HL-60 (cell line): ENCODE measurements around the gene ULBP2.
"Not testable (repeated sequence)": the region's sequence is repeated elsewhere in the genome, so short reads cannot be mapped to it uniquely, and the experiment has no call there.

Experiments used
- DNase-seq, 2 experiments: peaks; one replicate each; pipeline ENCODE4 v3.0.0-alpha.2; 2010 to 2020; ENCODE audit warnings: low read depth in 1 of 2, low spot score in 1 of 2
- H3K27ac ChIP-seq: fragments of 250-450 bp; sonication (Bioruptor Pico); replicated peaks from 2 replicates; pipeline ENCODE4 v1.5.1; 2020; ENCODE audit warnings: mild to moderate bottlenecking, moderate library complexity
- H3K27me3 ChIP-seq: fragments of 250-450 bp; sonication (Bioruptor Pico); 2 replicates; pipeline ENCODE4 v1.5.1; 2021; ENCODE audit warnings: mild to moderate bottlenecking, moderate library complexity; ENCODE audit not compliant: insufficient read depth, poor library complexity, severe bottlenecking
- H3K4me3 ChIP-seq: replicated peaks from 2 replicates; pipeline ENCODE4 v1.5.1; 2011; ENCODE audit warnings: mild to moderate bottlenecking, control low read depth, low read length; ENCODE audit not compliant: insufficient read depth
- GABPA ChIP-seq: IDR thresholded peaks from 2 replicates; pipeline ENCODE4 v1.6.1; 2012; ENCODE audit warnings: low read depth
- POLR2AphosphoS5 ChIP-seq: IDR thresholded peaks from 2 replicates; pipeline ENCODE4 v1.6.1; 2012; ENCODE audit warnings: low read depth
- SPI1 ChIP-seq: IDR thresholded peaks from 2 replicates; pipeline ENCODE4 v1.6.1; 2012; ENCODE audit warnings: low read depth, mild to moderate bottlenecking, borderline replicate concordance
- TF ChIP-seq, protein P1 (sequence below): IDR thresholded peaks from one replicate; pipeline ENCODE4 v1.5.1; 2011; ENCODE audit warnings: low read length, control low read depth, inconsistent platforms; ENCODE audit not compliant: insufficient read depth
- TF ChIP-seq, protein P2 (sequence below): IDR thresholded peaks from 2 replicates; pipeline ENCODE4 v1.6.1; 2012; ENCODE audit warnings: low read depth; ENCODE audit not compliant: insufficient replicate concordance

ULBP2 gene

DNA sequence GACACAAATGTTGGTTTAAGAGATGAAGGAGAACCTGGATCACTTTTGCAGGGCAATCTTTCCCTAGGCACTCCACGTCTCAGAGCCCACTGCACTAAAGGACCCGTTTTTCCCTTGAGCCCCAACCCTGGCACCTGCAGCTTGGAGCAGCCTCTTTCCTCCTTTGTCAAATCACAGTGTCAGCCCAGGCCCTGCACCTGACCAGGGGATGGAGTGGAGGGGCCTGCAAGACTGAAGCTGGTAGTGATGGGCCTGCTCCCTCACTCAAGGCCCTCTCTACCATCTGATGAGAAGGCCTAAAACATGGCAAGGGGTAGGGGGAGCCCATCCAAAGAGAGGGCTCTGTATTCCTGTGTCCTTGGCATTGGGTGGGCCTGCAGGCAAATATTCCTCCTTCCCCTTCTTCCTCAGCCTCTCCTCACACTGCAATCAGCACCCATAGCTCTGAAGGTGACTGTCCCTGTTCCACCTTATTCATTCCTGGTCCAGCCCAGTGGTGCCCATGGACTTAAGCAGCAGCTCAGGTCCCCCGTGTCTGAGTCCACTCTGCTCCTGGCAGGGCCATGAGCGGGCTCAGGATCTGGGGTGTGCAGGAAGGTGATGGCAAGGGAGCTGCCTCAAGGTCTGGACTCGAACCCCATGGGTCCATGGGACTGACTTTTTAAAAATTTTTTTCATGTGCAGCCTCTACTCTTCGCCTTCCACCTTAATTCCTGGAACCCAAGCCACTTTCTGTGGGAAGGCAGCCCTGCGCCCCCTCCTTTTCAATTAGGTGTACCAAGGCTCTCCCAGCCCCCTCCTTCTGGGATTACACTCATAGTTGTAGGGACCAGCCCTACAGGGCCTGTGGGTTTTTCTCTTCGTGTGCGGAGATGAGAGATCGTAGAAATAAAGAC lies 25.6 kb upstream of the ULBP2 start:
- TF ChIP-seq, protein P1, sequence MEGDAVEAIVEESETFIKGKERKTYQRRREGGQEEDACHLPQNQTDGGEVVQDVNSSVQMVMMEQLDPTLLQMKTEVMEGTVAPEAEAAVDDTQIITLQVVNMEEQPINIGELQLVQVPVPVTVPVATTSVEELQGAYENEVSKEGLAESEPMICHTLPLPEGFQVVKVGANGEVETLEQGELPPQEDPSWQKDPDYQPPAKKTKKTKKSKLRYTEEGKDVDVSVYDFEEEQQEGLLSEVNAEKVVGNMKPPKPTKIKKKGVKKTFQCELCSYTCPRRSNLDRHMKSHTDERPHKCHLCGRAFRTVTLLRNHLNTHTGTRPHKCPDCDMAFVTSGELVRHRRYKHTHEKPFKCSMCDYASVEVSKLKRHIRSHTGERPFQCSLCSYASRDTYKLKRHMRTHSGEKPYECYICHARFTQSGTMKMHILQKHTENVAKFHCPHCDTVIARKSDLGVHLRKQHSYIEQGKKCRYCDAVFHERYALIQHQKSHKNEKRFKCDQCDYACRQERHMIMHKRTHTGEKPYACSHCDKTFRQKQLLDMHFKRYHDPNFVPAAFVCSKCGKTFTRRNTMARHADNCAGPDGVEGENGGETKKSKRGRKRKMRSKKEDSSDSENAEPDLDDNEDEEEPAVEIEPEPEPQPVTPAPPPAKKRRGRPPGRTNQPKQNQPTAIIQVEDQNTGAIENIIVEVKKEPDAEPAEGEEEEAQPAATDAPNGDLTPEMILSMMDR: no peak
- TF ChIP-seq SPI1 (no peak), POLR2AphosphoS5 (no peak), GABPA (no peak)
- TF ChIP-seq, protein P2, sequence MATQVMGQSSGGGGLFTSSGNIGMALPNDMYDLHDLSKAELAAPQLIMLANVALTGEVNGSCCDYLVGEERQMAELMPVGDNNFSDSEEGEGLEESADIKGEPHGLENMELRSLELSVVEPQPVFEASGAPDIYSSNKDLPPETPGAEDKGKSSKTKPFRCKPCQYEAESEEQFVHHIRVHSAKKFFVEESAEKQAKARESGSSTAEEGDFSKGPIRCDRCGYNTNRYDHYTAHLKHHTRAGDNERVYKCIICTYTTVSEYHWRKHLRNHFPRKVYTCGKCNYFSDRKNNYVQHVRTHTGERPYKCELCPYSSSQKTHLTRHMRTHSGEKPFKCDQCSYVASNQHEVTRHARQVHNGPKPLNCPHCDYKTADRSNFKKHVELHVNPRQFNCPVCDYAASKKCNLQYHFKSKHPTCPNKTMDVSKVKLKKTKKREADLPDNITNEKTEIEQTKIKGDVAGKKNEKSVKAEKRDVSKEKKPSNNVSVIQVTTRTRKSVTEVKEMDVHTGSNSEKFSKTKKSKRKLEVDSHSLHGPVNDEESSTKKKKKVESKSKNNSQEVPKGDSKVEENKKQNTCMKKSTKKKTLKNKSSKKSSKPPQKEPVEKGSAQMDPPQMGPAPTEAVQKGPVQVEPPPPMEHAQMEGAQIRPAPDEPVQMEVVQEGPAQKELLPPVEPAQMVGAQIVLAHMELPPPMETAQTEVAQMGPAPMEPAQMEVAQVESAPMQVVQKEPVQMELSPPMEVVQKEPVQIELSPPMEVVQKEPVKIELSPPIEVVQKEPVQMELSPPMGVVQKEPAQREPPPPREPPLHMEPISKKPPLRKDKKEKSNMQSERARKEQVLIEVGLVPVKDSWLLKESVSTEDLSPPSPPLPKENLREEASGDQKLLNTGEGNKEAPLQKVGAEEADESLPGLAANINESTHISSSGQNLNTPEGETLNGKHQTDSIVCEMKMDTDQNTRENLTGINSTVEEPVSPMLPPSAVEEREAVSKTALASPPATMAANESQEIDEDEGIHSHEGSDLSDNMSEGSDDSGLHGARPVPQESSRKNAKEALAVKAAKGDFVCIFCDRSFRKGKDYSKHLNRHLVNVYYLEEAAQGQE: no peak
- H3K27ac ChIP-seq: no peak overlapping the region
- no peak for DNase-seq
- no peak overlapping the region for H3K4me3 ChIP-seq
- peaks cover 2% of the 10 kb centered on the region for H3K27me3 ChIP-seq

DNA sequence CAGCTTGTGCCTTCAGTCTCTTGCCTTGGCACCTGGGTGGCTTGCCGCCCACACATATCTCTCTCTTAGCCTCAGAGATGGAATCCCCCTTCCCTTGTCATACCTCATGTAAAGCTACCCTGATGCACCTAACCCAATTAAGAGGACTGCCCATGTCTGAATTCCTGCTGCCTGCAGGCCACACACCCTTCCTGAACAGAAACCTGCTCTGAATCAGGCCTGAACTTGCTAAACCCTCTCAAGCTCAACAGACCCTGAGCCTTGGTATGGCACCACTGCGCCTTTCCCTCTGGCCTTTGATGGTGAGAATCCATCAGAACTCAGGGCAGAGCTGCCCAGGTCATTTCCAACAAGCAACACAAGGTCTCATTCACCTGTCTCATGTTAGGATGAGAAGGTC lies 24.1 kb upstream of the ULBP2 start:
- H3K27me3 ChIP-seq: peaks cover 3% of the 10 kb centered on the region
- no peak overlapping the region for H3K4me3 ChIP-seq
- no peak for TF ChIP-seq POLR2AphosphoS5
- TF ChIP-seq GABPA: no peak
- TF ChIP-seq, protein P2: no peak
- TF ChIP-seq, protein P1: no peak
- TF ChIP-seq SPI1: no peak
- no peak for DNase-seq
- H3K27ac ChIP-seq: no peak overlapping the region

DNA sequence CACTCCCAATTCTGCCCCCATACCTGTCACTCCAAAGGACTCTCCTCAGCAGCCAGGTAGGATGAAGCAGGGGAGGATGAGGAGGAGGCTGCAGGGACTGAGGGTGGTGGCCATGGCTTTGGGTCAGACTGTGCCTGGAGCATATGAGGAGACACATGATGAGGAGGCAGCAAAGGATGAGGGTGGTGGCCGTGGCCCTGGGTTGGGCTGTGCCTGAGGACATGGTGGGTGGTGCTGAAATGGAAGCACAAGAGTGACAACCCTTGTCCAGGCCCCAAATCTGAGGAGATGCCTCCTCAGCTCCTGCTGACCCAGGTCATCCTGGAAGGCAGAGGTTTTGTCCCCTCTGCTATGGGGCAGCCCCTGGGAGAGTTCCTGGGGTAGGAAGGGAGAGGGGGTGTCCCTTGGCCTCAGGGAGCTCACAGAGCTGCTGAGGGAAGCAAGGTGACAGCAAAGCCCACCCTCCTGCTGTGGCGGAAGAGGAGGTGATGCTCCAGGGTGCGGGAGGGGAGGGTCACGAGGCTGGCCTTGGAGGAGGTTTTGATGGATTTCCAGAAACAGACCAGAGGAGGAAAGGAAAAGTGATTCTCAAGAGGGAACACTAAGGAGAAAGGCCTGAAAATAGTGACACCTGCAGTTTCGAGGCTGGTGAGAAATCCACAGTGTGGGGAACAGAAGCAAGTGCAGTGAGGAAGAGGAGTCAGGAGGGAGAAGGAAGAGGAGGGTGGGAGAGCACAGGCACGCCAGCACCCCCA lies 23.5 kb upstream of the ULBP2 start:
- DNase-seq: no peak
- Histone ChIP-seq H3K27me3 (peaks cover 5% of the 10 kb centered on the region), H3K4me3 (no peak overlapping the region), H3K27ac (no peak overlapping the region)
- TF ChIP-seq SPI1 (no peak), GABPA (no peak)
- TF ChIP-seq, protein P2: no peak
- TF ChIP-seq, protein P1: no peak

DNA sequence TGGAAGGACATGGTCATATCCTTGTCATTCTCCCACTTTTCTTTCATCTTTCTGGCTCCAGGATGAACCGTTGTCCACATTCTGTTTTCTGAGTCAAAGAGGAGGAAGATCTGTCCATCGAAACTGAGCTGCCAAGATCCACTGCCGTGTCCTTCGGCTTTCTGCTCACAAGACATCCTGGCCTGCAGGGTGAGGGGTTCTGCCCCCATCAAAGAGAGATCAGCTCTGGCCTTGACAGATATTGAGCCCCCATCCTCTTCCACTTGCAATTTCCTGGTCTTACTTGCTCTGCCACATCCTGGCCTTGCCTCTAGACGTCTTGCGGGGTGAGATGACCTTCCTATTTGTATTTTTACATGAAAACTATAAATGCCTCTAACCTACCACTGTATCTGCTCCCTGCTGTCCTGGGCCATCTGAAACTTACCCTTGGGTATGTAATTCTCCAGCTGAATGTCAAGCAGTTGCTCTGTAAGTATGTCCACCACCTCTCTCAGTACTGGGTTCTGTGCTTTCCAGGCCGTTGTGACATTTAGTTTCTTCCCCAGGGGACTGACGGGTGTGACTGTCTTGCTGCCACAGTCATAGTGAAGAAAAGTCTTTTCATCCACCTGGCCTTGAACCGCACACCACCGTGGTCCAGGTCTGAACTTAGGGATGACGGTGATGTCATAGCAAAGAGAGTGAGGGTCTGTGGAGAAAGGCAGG lies 22.5 kb upstream of the ULBP2 start:
- H3K4me3 ChIP-seq, DNase-seq, H3K27me3 ChIP-seq, H3K27ac ChIP-seq: not testable (repeated sequence)
